ENCODE results near the gene CAMTA1.

The CAMTA1 gene

DNA sequence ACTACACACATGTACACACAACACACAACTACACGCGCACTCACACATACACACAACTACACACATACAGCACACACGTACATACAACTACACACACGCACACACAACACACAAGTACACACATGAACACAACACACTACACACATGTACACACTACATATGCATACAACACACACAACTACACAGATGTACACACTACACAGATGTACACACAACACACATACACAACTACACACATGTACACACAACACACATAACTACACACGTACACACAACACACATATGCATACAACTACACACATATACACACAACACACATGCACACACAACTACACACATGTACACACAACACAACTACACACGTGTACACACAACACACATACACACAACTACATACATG, 318.6 kb downstream of the CAMTA1 start:
- DNase-seq (ENCODE audit: low read depth in 1 of 2, low spot score in 1 of 2), result no peak

DNA sequence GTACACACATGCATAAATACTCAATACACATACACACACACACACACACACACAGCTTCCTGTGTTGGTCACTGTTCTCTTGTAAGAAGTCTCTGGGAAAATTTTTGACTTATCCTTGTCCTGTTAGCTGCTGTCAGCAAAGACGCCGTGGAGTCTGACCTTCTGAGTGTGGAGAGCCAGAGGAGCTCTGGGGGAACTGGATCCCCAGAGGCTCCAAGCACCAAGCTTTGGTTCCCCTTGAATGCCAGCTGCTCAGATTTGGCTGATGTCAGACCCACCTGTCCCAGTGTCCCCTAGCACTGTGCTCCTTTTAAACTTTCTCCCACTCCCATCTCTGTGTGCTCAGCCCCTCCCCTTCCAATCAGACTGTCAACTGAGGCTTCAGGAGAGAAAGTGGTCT, 319.1 kb downstream of the CAMTA1 start:
- no peak for DNase-seq (ENCODE audit: low read depth in 1 of 2, low spot score in 1 of 2)

DNA sequence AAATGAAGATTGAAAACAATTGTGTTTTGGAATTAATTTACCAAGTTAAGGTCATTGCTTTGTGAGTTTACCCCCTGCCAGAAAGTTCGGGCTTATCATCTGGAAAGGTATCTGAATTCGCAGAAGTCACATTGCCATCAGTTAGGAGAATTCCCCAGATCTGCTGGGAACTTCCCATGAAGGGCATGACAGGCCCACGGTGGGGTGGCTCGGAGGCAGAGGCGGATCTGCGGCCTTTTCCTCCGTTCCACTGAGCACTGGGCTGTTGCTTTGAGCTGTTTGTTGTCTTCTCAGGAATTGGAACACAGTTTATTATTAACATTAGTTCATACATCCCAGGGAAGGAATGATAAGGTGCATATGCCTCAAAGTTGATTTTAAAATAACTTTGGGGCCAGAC, 320.0 kb downstream of the CAMTA1 start:
- no peak for DNase-seq (ENCODE audit: low read depth in 1 of 2, low spot score in 1 of 2)

DNA sequence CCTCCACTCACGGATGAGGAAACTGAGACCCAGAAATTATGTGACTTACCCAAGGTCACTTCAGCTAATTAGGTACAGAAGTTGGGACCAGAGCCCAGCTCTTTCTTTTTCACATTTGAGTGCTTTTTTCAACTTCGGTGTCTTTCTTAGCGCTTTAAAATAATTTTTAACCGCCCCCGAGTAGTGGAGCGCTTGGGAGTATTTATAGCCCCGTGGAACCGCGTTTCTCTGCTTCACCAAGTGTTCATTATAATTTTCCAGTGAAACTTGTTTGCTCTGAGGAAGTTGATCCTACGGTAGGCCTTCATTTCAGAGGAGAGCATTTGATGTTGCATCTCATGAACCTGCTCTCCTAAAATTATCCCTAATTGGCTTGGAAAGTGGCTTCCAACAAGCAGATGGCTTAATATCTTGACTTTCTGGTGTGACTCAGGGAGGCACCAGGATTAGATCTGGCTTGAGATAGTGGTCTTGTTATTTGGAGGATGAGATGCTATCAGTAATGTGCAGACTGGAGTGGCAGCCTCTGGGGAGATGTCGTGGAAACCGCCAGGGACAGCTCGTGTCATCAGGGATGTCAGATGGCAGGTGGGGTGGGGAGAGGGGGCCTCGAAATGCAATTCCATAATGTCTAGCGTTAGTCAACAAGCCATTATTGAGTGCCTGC, 321.3 kb downstream of the CAMTA1 start:
- no peak for DNase-seq (ENCODE audit: low read depth in 1 of 2, low spot score in 1 of 2)

DNA sequence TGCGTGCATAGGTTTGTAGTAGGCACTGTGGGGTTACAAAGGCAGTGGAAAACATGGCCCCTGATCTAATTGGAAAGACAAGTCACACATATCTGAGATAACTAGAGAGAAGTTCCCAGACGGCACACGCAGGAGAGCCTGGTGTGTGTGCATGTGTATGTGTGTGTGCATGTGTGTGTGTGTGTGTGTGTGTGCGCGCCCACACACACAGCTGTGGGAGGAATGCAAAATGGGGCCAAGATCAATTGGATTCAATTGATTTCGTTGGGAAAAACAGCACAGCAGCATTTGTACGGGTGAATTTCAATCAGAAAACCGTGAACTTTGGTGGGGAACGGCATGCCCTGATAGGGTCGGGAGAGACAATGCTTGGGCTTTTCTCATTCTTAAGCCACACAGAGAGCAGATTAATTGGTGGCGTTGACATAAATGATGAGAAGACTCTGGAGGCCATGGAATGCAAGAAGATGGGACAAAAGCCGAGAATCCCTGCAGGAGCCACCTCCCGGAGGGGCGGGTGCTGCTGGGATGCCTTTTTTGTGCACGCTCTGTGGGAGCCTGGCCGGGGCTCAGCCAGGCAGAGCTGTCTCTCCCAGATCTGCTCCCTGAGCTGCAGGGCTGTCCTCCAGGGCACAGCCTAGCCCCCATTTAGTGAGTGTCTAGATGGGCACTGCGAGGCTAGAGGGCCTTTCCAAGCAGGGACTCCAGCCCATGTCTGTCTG, 322.0 kb downstream of the CAMTA1 start:
- no peak for DNase-seq (ENCODE audit: low read depth in 1 of 2, low spot score in 1 of 2)

DNA sequence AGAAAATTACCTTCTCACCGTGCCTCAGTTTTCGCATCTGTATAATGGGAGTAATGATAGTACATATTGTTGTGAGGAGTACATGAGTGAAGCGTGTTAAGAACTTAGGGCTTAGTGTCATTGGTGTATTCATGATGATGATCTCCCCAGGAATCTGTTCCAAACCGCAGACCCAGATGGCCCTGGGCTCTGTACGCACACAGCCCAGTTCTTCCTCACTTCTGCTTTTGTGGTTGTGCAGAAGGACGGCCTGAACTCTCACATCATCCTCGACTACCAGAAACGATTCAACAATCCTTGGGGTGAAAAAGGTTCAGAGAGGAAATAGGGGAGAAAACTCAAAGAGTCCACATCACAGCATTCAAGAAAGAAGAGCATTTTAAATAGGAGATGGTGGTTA, 323.0 kb downstream of the CAMTA1 start:
- no peak for DNase-seq (ENCODE audit: low read depth in 1 of 2, low spot score in 1 of 2)

DNA sequence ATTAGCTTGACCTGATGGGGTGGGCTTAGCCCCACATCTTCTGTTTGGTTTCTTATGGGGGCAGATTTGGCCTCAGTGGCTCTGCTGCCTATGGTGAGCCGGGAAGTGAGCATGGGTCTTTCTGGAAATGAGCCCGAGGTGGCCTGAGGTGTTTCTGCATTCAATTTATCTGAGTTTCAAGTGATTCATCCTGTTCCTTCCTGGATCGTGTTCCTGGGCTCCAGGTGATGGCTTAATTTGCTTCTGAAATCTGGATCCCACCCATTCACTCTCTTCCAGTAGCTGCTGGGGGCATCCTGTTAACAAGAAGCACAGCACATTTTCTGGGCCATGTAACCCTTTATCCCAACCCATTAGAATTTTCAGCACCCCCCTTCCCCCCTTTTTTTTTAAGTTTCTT, 324.6 kb downstream of the CAMTA1 start:
- DNase-seq (ENCODE audit: low read depth in 1 of 2, low spot score in 1 of 2), result no peak

DNA sequence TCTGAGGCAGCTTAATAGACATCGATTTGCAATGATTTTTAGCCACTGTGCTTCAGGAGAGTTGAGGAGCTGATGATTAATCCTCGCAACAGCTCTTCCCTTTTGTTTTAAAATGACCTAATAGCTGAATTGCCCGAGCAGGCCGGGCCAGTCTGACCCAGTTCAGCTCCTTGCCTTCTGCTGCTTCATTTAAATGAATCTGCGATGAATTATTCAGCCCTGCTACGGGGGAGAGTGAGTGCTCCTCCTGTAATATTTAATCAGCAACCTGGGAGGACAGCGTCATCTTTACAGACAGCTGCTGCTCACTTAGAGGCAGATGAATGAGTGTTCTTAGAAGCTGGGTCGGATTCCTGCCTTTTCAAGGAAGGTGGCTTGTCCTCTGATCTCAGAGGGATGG, 325.1 kb downstream of the CAMTA1 start:
- no peak for DNase-seq (ENCODE audit: low read depth in 1 of 2, low spot score in 1 of 2)

DNA sequence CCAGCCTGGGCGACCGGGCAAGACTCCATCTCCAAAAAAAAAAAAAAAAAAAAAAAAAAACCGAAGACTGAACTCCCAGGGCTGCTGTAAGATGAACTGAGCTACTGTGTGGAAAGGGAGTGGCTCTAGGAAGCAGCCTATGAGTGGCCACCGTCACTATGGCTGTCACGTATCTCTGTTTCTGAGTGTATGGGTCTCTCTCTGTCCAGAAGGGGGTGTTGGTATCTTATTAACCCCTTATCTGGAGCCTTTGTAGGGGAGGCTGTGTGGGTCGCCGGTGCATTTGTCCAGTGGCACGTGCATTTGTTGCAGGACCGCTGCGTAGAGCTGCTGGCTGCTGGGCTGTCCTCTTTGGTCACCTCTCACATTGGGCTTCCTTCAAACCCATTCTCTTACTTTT, 326.6 kb downstream of the CAMTA1 start:
- DNase-seq (ENCODE audit: low read depth in 1 of 2, low spot score in 1 of 2), result no peak

DNA sequence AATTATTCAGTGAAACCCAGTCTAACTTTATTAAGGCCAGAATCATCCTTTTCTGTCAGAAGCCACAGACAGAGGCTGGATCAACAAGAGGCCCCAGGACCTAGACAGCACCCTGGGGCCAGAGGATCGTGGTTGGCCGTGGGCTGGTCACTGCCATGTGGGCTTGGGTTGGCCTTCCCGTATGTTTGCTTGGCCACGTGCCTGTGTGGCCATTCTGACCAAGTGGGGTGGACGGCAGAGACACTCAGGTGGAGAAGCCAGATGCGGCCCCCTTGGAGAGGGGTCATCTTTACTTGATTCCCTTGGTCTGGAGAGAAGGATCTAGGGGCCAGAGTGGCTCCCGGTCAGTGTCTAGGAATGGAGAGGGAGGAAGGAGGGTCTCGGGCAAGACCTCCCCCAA, 327.9 kb downstream of the CAMTA1 start:
- DNase-seq (ENCODE audit: low read depth in 1 of 2, low spot score in 1 of 2), result no peak

DNA sequence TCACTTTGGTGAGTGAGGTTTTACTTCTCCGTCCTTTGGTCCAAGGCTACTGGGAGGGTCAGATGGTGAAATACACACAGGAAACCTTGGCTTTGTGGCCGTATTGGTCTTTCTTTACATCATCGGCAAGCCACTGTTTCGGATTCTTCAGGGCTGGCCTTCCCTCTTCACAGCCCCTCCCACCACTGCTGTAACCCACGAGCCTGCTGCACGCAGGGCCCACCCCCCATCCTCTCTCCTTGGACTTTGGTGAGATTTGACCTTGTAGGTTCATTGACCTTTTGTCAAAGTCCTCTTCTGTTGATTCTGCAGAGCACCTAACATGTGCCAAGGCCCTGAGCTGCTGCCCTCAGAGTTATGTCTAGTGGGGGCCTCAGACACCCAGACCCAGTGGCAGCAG, 328.6 kb downstream of the CAMTA1 start:
- no peak for DNase-seq (ENCODE audit: low read depth in 1 of 2, low spot score in 1 of 2)

DNA sequence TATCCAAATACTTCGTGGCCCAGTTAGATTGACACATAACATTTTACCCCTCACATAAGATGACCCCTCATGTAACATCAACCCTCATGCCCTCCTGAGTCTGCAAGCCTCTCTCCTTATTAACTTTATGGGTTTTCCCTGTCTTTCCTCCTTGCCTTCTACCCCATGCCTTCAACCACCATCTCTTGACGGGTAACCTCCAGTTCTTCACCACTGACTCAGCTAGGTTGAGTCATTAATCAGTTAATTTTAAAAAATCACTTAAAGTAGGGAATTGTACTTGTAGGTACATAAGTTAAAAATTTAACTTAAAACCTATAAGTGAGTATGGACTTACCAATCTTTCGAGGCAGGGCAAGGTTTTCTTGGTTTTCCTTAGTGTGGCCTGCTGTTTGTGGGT, 330.7 kb downstream of the CAMTA1 start:
- no peak for DNase-seq (ENCODE audit: low read depth in 1 of 2, low spot score in 1 of 2)

DNA sequence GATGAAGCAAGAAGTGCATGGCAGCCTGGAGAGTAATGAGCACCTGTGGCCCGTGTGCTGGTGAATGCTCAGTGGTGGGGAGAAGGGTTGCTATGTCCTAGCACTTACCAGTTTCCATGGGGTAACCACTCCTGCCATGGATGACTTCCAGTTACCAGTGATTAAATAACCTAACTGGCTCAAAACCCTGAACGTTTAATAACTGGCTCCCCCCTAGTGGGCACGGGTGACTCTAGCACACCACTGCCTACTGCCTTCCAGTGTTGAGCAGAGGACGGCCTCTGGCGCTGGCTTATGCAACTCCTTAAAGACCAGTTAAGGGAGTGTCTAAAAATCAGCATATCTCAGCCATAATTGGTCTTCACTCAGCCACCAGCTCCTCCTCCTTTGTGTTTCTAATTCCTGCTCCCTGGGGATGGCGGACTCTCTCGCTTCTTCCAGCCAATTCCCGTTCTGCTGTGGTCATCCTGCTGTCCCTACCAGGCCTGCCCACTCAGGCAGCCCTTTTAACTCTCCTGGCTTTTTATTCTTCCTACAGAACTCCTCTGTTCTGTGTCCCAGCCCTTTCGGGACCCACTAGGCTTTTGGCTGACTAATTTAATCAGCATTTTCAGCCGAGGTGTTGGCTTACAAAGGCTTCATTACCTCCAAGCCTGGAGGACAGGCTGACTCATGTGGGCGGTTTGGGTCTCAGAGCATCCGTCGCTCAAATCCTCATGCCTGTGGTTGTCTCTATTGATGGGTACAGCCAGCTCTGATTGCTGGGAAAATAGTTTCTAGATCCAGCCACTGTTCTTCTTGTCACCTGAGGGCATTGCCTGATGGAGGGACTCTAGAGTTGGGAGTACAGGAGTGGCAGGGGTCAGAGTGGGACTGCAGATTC, 332.4 kb downstream of the CAMTA1 start:
- DNase-seq (ENCODE audit: low read depth in 1 of 2, low spot score in 1 of 2), result no peak

DNA sequence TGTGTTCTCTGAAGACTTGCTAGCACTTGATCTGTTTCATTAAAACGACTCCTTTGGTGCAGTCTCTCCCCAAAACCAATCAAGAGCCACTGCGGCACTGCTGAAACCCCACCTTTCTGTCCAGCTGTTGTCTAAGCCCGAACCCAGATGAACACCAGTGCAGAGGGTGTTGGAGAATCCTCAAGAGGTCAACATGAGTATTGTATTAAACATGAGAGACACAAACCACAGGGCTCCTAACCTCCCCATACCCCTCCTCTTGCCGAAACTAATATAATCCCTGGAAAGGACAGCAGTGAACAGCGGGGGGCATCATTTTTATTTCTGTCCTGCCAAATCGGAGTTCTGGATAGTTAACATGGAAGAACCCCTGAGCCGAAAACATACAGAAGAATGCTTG, 333.9 kb downstream of the CAMTA1 start:
- DNase-seq (ENCODE audit: low read depth in 1 of 2, low spot score in 1 of 2), result no peak

DNA sequence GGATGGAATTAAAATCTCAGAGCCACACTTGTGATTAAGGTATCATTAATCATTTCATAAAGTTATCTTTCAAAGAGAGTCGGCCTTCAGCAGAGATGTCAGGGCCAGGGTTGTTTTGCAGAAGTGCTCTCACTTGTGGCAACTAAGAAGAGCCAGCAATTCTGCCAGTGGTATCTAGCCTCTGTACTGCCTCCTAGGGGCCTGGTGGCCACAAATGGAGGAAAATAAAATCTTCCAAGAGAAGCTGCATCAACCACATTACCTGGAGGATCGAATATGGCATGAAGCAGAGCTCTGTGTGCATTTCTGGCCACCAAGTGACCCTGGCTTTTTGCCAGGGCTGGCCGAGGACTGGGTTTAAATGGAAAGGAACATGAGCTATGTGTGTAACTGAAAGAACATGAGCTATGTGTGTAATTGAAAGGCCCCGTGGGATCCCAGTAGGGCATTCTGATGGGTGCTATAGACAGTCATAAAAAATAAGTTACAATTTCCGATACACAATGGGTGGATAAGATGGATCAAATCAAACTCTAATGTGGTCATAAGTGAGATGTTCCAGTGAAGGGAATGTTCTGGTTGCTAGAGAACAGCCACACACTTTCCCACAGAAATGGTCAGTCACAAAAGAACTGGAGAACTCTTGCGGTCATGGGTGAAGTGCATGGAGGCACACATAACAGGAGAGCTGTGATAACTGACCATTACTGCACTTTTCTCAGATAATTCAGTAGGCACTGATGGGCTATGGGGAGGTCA, 335.8 kb downstream of the CAMTA1 start:
- no peak for DNase-seq (ENCODE audit: low read depth in 1 of 2, low spot score in 1 of 2)

DNA sequence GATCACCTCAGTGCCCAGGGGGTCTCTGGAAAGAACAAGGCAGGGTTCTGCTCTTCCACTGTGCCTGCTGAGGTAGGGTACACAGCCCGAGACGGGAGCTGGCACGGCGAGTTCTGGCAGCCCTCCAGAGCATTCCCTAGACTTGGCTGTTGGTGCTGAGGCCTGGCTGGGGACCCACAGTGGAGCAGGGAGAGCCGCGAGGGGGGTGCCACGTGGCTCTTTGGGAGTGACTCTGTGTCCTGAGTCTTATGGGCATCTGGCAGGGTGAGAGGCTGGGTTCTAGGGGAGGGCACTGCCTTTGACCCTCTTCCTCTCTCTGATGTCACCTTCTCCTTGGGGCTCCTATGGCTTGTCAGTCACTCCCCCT, 336.4 kb downstream of the CAMTA1 start:
- DNase-seq (ENCODE audit: low read depth in 1 of 2, low spot score in 1 of 2), result no peak

DNA sequence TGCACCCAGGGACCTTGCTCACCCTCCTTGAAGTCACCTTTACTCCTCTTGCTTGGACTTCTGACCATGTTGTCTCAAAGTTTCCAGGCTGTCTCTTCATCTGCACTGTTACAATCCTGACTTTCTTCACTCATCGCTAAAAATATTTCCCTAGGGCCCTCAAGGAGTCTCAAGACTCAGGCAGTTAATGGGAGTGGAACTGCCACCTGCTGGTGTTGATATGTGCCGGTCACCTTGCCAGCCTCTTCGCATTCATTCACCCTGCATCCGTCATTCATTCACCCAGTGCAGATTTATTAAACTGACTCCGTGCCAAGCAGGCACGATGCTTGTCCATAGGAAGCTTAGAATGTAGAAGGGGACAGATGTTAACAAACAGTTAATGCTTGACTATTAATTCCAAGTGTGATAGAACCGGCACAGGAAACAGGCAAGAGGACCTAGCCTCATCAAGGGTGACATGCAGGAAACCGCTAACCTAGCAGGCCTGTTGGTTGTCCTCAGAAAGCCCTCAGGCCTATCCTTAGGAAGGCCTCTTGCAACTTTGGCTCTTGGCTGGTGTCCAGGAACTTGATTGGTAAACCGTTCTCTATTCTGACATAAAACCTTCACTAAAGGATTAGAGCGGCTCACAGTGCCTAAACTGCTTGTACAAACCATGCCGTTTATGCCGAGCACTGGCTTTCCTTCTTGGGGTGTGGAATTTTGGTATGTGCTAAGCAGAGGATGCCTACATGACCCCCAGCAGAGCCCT, 342.2 kb downstream of the CAMTA1 start:
- no peak for DNase-seq (ENCODE audit: low read depth in 1 of 2, low spot score in 1 of 2)

DNA sequence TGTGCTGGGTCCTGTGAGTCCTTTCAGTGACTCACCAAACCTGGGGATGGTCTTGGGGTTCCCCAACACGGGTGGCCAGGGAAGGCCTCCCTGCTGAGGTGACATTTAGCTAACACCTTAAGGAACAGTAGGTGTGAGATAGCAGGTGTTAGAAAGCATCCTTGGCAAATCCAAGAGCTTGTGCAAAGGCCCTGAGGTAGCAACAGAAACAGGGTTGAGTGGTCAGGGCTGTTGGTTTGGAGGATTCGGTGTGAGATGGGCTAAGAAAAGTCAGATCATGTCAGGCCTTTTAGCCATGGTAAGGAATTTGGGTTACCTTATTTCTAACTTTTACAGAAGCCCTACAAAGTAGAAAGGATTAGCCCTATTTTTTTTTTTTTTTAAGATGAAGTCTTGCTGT, 343.0 kb downstream of the CAMTA1 start:
- no peak for DNase-seq (ENCODE audit: low read depth in 1 of 2, low spot score in 1 of 2)

DNA sequence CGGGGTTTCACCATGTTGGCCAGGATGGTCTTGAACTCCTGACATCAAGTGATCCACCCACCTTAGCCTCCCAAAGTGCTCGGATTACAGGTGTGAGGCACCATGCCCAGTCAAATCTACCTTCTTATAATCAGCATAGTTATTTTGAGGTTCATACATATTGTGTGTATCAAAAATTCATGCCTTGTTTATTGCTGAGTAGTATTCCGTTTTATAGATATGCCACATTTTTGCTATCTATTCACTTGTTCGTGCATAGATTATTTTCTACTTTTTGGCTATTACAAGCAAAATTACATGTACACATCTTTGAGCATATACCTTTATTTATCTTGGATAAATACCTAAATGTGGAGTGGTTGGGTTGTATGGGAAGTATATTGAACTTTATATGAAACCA, 344.9 kb downstream of the CAMTA1 start:
- DNase-seq (ENCODE audit: low read depth in 1 of 2, low spot score in 1 of 2), result no peak

DNA sequence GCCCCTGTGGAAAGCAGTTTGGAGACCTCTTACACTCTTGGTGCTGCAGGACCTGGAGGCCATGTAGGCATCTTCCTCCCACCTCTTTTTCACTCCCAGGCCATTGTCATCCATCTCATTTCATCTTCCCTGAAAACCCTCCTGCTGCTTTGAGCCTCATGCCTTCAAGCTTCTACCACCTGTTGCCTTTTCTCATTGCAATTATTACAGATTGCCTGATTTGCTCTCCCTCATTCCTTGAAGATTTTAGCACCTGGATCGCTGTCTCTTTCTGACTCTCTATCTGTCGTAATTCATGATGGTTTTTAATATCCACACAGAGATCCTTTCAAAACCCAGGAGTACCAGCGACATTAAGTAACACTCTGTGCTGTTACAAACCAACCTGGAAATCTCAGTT, 350.2 kb downstream of the CAMTA1 start:
- DNase-seq (ENCODE audit: low read depth in 1 of 2, low spot score in 1 of 2), result no peak

All from activated CD4-positive, alpha-beta T cell treated with anti-CD3 and anti-CD28 coated beads, Interleukin-2, amount 50 U/mL, for 24 hours (primary cell).